Loucy (cell line): ENCODE results near the gene PPP1R1C.

ENCODE experiments used
- H2AFZ ChIP-seq: fragments of 200-600 bp; sonication (generic); 2 replicates; pipeline ENCODE4 v1.6.0; 2016; ENCODE audit warnings: antibody characterized with exemption, mild to moderate bottlenecking, low read length, moderate library complexity
- H3F3A ChIP-seq: fragments of 200-600 bp; 2 replicates; pipeline ENCODE4 v1.6.0; 2016; ENCODE audit warnings: antibody characterized with exemption, low read depth, mild to moderate bottlenecking
- H3K27me3 ChIP-seq: fragments of 200-600 bp; sonication (generic); 2 replicates; pipeline ENCODE4 v1.6.1; 2014; ENCODE audit warnings: low read length, mild to moderate bottlenecking; ENCODE audit not compliant: insufficient read depth, poor library complexity, severe bottlenecking
- H3K36me3 ChIP-seq: fragments of 200-600 bp; sonication (generic); 2 replicates; pipeline ENCODE4 v1.6.1; 2016; ENCODE audit warnings: low read length; ENCODE audit not compliant: insufficient read depth
- H3K4me1 ChIP-seq: fragments of 200-600 bp; sonication (generic); 2 replicates; pipeline ENCODE4 v1.5.1; 2014; ENCODE audit warnings: low read length, mild to moderate bottlenecking; ENCODE audit not compliant: insufficient read depth, poor library complexity, severe bottlenecking
- H3K4me2 ChIP-seq: fragments of 200-600 bp; sonication (generic); 2 replicates; pipeline ENCODE4 v1.6.0; 2014; ENCODE audit warnings: antibody characterized with exemption, low read length, low read depth, mild to moderate bottlenecking; ENCODE audit not compliant: poor library complexity, severe bottlenecking
- H3K4me3 ChIP-seq: fragments of 200-600 bp; sonication (generic); 2 replicates; pipeline ENCODE4 v1.5.1; 2014; ENCODE audit warnings: low read length, mild to moderate bottlenecking, mixed read lengths; ENCODE audit not compliant: poor library complexity, severe bottlenecking
- H3K79me2 ChIP-seq: fragments of 200-600 bp; sonication (generic); 2 replicates; pipeline ENCODE4 v1.6.1; 2014; ENCODE audit warnings: low read length; ENCODE audit not compliant: insufficient read depth
- H3K9ac ChIP-seq: fragments of 200-600 bp; sonication (generic); 2 replicates; pipeline ENCODE4 v1.6.0; 2014; ENCODE audit warnings: mild to moderate bottlenecking, low read depth, low read length, moderate library complexity; ENCODE audit not compliant: poor library complexity, severe bottlenecking
- H3K9me2 ChIP-seq: fragments of 200-600 bp; sonication (generic); replicated peaks from 2 replicates; pipeline ENCODE4 v1.6.1; 2016; ENCODE audit warnings: low read depth, low read length, mixed read lengths
- H3K9me3 ChIP-seq: fragments of 200-600 bp; sonication (generic); 2 replicates; pipeline ENCODE4 v1.6.1; 2014; ENCODE audit warnings: mild to moderate bottlenecking, antibody characterized with exemption, low read length, low read depth; ENCODE audit not compliant: insufficient read depth
- H4K20me1 ChIP-seq: fragments of 200-600 bp; sonication (generic); 2 replicates; pipeline ENCODE4 v1.6.0; 2014; ENCODE audit warnings: antibody characterized with exemption, low read length, mild to moderate bottlenecking; ENCODE audit not compliant: insufficient read depth, poor library complexity, severe bottlenecking
- CTCF ChIP-seq: fragments of 200-600 bp; sonication (generic); conservative IDR thresholded peaks from 2 replicates; pipeline ENCODE4 v1.5.1; 2014; ENCODE audit warnings: mild to moderate bottlenecking, antibody characterized with exemption, low read length
- EZH2phosphoT487 ChIP-seq: fragments of 200-600 bp; IDR thresholded peaks from 2 replicates; pipeline ENCODE4 v1.6.1; 2018; ENCODE audit warnings: antibody characterized with exemption, mild to moderate bottlenecking, moderate library complexity, borderline replicate concordance

PPP1R1C gene

DNA sequence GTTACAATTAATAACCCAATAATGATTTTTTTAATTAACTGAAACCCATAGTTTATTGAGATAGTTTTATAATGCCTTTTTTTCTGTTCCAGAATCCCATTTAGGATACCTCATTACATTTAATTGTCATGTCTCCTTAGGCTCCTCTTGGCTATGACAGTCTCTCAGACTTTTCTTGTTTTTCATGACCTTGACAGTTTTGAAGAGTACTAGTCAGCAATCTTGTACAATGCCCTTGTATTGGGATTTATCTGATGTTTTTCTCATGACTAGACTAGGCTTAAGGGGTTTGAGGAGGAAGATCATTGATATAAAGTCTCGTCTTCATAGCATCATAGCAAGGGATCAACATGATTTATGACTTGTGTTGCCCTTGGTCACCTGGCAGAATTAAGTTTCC lies 72.4 kb downstream of the PPP1R1C start:
- no peaks in the 10 kb centered on the region for H4K20me1 ChIP-seq
- H3K79me2 ChIP-seq: no peaks in the 10 kb centered on the region
- H3K4me1 ChIP-seq: no peaks in the 10 kb centered on the region
- H3K27me3 ChIP-seq: no peaks in the 10 kb centered on the region
- H3K9ac ChIP-seq: no peak overlapping the region
- no peak for TF ChIP-seq EZH2phosphoT487
- TF ChIP-seq CTCF: no peak
- H2AFZ ChIP-seq: no peak overlapping the region
- H3K9me3 ChIP-seq: no peaks in the 10 kb centered on the region
- no peaks in the 10 kb centered on the region for H3F3A ChIP-seq
- no peak overlapping the region for H3K4me3 ChIP-seq
- H3K4me2 ChIP-seq: no peak overlapping the region
- no peaks in the 10 kb centered on the region for H3K36me3 ChIP-seq
- no peaks in the 10 kb centered on the region for H3K9me2 ChIP-seq

GRCh38 chr2:182061739-182062138 lies 76.1 kb downstream of the PPP1R1C start:
- no peaks in the 10 kb centered on the region for H3F3A ChIP-seq
- H4K20me1 ChIP-seq: no peaks in the 10 kb centered on the region
- H3K9ac ChIP-seq: no peak overlapping the region
- H3K36me3 ChIP-seq: no peaks in the 10 kb centered on the region
- H3K4me2 ChIP-seq: no peak overlapping the region
- TF ChIP-seq CTCF (no peak), EZH2phosphoT487 (no peak)
- H3K9me2 ChIP-seq: no peaks in the 10 kb centered on the region
- H3K4me3 ChIP-seq: no peak overlapping the region
- no peaks in the 10 kb centered on the region for H3K27me3 ChIP-seq
- no peak overlapping the region for H2AFZ ChIP-seq
- no peaks in the 10 kb centered on the region for H3K79me2 ChIP-seq
- peaks cover 5% of the 10 kb centered on the region for H3K4me1 ChIP-seq
- no peaks in the 10 kb centered on the region for H3K9me3 ChIP-seq

GRCh38 chr2:182062329-182062972 lies 76.8 kb downstream of the PPP1R1C start:
- no peak overlapping the region for H3K9ac ChIP-seq
- H3K36me3 ChIP-seq: no peaks in the 10 kb centered on the region
- H3K4me3 ChIP-seq: no peak overlapping the region
- no peak overlapping the region for H2AFZ ChIP-seq
- TF ChIP-seq EZH2phosphoT487 (no peak), CTCF (no peak)
- H3K9me2 ChIP-seq: no peaks in the 10 kb centered on the region
- no peaks in the 10 kb centered on the region for H3K9me3 ChIP-seq
- H3F3A ChIP-seq: no peaks in the 10 kb centered on the region
- peaks cover 5% of the 10 kb centered on the region for H3K4me1 ChIP-seq
- H4K20me1 ChIP-seq: no peaks in the 10 kb centered on the region
- no peaks in the 10 kb centered on the region for H3K79me2 ChIP-seq
- no peaks in the 10 kb centered on the region for H3K27me3 ChIP-seq
- H3K4me2 ChIP-seq: no peak overlapping the region
